ENCODE data around the gene DYNC1I2. TPM values are rescaled to one million over a fixed set of nuclear protein-coding genes. Genes with fewer than 3 reads are reported as not detected.

Gene DYNC1I2
- total RNA-seq, 4 donors from 2014 or later = 85.5 to 101 (median 98.1) TPM

DNA sequence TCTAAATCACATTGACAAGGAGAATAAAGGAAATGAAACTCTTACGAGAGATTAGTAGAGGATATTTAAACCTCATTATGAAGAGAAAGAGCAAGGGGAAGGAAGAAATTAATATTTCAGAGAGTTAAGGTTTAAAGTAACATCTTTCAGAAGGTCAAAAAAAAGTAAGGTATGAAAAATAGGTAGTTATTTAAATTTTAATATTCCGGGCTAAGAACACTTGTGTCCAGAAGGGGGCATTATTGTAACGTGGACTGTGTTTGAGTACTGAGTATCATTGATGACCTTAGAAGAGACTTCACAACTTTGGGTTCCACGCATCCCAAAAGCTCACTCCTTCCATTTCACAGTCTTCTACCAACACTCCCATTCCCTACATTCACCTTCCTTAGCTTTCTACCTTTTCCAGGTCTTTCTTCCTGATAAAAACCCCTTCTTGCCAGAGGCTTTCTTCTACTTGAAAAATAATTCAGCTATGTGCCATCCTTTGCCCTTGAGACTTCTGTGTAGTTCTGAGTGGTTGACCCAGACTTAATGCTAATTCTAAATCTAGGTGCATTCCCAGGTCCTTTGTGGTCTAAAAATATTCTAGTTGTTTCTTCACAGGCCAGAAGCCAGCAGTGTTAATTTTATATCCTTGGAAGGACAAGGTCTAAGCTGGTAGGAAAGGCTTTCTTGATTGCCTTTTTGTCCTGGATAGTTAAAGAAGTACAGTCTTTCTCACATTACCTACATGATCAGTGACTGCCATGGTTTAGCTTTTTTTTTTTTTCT lies 16.5 kb downstream of the DYNC1I2 start:
- H3K9me3 ChIP-seq = no peaks in the 10 kb centered on the region
- no peaks in the 10 kb centered on the region for H3K27me3 ChIP-seq
- H3K4me1 ChIP-seq = peaks cover 0 to 7% of the 10 kb centered on the region in 2 donors
- WGBS, 2 donors = 64 to 70% methylated on average over 4 of the region's 4 CpGs
- TF ChIP-seq, protein P1, sequence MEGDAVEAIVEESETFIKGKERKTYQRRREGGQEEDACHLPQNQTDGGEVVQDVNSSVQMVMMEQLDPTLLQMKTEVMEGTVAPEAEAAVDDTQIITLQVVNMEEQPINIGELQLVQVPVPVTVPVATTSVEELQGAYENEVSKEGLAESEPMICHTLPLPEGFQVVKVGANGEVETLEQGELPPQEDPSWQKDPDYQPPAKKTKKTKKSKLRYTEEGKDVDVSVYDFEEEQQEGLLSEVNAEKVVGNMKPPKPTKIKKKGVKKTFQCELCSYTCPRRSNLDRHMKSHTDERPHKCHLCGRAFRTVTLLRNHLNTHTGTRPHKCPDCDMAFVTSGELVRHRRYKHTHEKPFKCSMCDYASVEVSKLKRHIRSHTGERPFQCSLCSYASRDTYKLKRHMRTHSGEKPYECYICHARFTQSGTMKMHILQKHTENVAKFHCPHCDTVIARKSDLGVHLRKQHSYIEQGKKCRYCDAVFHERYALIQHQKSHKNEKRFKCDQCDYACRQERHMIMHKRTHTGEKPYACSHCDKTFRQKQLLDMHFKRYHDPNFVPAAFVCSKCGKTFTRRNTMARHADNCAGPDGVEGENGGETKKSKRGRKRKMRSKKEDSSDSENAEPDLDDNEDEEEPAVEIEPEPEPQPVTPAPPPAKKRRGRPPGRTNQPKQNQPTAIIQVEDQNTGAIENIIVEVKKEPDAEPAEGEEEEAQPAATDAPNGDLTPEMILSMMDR (IDR thresholded peaks at IDR 0.05) = peak in 4 of 6 experiments; percentile 14 to 47 (median 42)
- no peak for TF ChIP-seq POLR2A (IDR thresholded peaks at IDR 0.05)
- no peak overlapping the region for H3K27ac ChIP-seq
- intact Hi-C loops (cut with DNase I) = loop anchor here (10.0 kb wide), 1 partner anchor 401 kb away; the partner anchor contains the start of gene DLX2
- no peaks in the 10 kb centered on the region for H3K36me3 ChIP-seq
- DNase-seq = no peak
- H3K4me3 ChIP-seq (replicated peaks in 1 of 3) = no peak overlapping the region

DNA sequence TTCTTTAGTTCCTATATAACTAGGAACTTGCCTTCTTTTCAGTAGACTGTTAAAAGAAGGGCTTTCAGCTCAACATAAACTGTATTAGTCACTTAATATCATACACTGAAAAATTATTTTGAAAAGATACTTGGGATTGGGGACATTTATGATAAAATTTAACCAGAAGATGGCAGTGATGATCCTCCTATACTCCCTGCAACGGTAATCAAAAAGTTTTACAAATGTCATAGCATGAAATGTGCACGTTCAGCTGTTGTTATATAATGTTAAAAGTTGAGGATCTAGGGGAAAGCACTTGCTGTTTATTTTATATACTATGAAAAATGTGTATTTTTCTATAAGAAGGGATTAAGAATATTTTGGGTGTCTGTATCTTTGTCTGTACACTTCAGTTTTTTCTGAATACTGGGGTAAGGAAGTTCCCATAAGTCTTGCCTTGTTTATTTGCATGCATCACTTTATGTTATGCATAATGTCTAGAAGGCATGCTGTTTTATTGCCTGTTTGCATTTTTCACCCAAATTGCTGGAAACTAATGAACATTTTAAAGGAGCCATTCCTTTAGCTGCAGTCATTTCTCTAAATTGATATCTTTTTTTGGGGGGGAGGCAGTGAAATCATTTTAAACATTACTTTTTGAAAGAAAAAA lies 19.0 kb downstream of the DYNC1I2 start:
- peaks cover 0 to 7% of the 10 kb centered on the region in 2 donors for H3K4me1 ChIP-seq
- no peaks in the 10 kb centered on the region for H3K27me3 ChIP-seq
- no peaks in the 10 kb centered on the region for H3K9me3 ChIP-seq
- WGBS, 2 donors = 47 to 65% methylated on average over 2 of the region's 2 CpGs
- no peak overlapping the region for H3K4me3 ChIP-seq (replicated peaks in 1 of 3)
- no peak for TF ChIP-seq POLR2A (IDR thresholded peaks at IDR 0.05)
- TF ChIP-seq, protein P1 (IDR thresholded peaks at IDR 0.05) = peak in 2 of 6 experiments; percentile 27 to 33
- no peaks in the 10 kb centered on the region for H3K36me3 ChIP-seq
- DNase-seq = no peak
- intact Hi-C loops (cut with DNase I) = loop anchor here (10.0 kb wide), 1 partner anchor 399 kb away; the partner anchor contains the start of gene DLX2
- H3K27ac ChIP-seq = no peak overlapping the region

DNA sequence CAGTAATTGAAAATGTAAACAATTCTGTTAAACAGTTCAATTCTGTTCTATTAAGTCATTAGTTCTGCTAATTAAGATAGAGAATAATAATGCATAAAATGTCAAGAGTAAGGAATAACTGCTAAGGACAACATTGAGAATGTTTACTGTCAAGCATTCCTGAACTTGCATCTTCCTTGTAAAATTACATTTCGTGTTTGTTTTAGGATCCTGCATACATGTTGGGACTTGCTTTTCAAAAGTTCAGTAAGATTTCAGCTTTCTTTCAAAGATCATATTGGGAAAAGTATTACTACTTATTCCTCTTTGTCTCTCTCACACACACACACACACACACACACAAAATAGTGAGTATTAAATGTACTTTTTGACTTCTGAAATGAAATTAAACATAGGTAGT lies 20.5 kb downstream of the DYNC1I2 start:
- H3K36me3 ChIP-seq = no peaks in the 10 kb centered on the region
- no peak for DNase-seq
- H3K9me3 ChIP-seq = no peaks in the 10 kb centered on the region
- no peaks in the 10 kb centered on the region for H3K27me3 ChIP-seq
- H3K27ac ChIP-seq = no peak overlapping the region
- intact Hi-C loops (cut with DNase I) = loop anchor here (10.0 kb wide), 1 partner anchor 397 kb away; the partner anchor contains the start of gene DLX2
- TF ChIP-seq, protein P1 (IDR thresholded peaks at IDR 0.05) = no peak
- no peak for TF ChIP-seq POLR2A (IDR thresholded peaks at IDR 0.05)
- peaks cover 0 to 7% of the 10 kb centered on the region in 2 donors for H3K4me1 ChIP-seq
- 89 to 90% methylated on average over 1 of the region's 1 CpG for WGBS, 2 donors
- H3K4me3 ChIP-seq (replicated peaks in 1 of 3) = no peak overlapping the region

DNA sequence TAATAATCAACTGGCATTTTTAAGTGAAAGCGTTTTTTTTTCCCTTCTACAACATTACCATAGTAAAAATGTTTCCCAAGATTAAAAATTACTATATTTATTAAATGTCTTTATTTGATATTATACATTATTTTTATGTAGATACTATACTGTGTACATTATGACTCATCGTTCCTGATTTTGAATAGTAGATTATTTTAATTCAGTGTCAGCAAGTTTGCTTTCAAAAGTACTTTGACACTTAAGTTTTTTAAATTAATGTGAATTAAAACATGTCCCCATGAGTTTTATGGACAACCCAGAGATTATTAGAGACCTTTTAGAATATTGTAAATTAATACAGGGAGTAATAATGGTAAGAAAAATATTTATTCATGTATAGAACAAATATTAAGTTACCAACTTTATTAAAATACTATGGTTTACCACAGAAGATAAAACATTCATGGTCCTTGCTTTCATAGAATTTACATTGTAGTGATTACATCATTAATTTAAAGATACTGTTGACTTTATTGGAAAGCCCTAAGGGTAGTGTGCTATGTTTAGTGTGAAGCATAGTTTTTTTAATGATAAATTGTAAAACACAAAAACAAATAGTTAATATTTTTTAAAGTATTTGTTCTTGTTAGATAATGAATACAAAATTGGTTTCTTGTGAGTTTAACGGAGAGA lies 21.9 kb downstream of the DYNC1I2 start:
- H3K9me3 ChIP-seq = no peaks in the 10 kb centered on the region
- no peaks in the 10 kb centered on the region for H3K27me3 ChIP-seq
- intact Hi-C loops (cut with DNase I) = loop anchor here (10.0 kb wide), 1 partner anchor 396 kb away; the partner anchor contains the start of gene DLX2
- H3K4me3 ChIP-seq (replicated peaks in 1 of 3) = no peak overlapping the region
- 91 to 93% methylated on average over 3 of the region's 3 CpGs for WGBS, 2 donors
- no peak for DNase-seq
- no peaks in the 10 kb centered on the region for H3K36me3 ChIP-seq
- no peak for TF ChIP-seq POLR2A (IDR thresholded peaks at IDR 0.05)
- TF ChIP-seq, protein P1 (IDR thresholded peaks at IDR 0.05) = no peak
- H3K27ac ChIP-seq = no peak overlapping the region
- H3K4me1 ChIP-seq = peaks cover 0 to 3% of the 10 kb centered on the region in 2 donors
